ENCODE measurements around the gene PLCG2.

- TF ChIP-seq, protein P1, sequence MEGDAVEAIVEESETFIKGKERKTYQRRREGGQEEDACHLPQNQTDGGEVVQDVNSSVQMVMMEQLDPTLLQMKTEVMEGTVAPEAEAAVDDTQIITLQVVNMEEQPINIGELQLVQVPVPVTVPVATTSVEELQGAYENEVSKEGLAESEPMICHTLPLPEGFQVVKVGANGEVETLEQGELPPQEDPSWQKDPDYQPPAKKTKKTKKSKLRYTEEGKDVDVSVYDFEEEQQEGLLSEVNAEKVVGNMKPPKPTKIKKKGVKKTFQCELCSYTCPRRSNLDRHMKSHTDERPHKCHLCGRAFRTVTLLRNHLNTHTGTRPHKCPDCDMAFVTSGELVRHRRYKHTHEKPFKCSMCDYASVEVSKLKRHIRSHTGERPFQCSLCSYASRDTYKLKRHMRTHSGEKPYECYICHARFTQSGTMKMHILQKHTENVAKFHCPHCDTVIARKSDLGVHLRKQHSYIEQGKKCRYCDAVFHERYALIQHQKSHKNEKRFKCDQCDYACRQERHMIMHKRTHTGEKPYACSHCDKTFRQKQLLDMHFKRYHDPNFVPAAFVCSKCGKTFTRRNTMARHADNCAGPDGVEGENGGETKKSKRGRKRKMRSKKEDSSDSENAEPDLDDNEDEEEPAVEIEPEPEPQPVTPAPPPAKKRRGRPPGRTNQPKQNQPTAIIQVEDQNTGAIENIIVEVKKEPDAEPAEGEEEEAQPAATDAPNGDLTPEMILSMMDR (IDR thresholded peaks at IDR 0.05; ENCODE audit: insufficient read depth, low read length) = no peak
- no peak for TF ChIP-seq REST (IDR thresholded peaks at IDR 0.05; ENCODE audit: insufficient replicate concordance, low read depth)
- no peak for TF ChIP-seq GABPA (IDR thresholded peaks at IDR 0.05; ENCODE audit: low read depth)
- no peak for TF ChIP-seq POLR2AphosphoS5 (IDR thresholded peaks at IDR 0.05; ENCODE audit: low read depth)
- no peak for TF ChIP-seq SPI1 (IDR thresholded peaks at IDR 0.05; ENCODE audit: borderline replicate concordance, low read depth)
Measured at GRCh38 chr16:81927561-81928185, 148.6 kb downstream of the PLCG2 start.
